Heart left ventricle (tissue), 16 donors: Measurements from ENCODE around the gene MESP2. TPM values are rescaled to one million over a fixed set of nuclear protein-coding genes. Genes with fewer than 3 reads are reported as not detected.

Experiments used
- ATAC-seq, 4 donors: fragments of 200-7000 bp; cut with Tn5 transposase; one replicate each; pipeline ENCODE4 v1.9.1; 2020 to 2022; ENCODE audit warnings: moderate library complexity in 4 of 4, mild to moderate bottlenecking in 3 of 4, moderate number of reproducible peaks in 1 of 4
- DNase-seq, 5 donors: peaks; one replicate each; pipeline ENCODE4 v3.0.0-alpha.2; 2020
- H3K27ac ChIP-seq, 12 donors: fragments of 200-600 bp; sonication (generic) in 4 of 12; one replicate each; pipeline versions ENCODE4 v1.5.0 to v1.8.0; 2016 to 2022; ENCODE audit warnings: mild to moderate bottlenecking in 2 of 12
- H3K27me3 ChIP-seq, 9 donors: fragments of 200-600 bp; sonication (generic) in 2 of 9; one replicate each; pipeline versions ENCODE4 v1.5.1 to v1.8.0; 2016 to 2022; ENCODE audit warnings: mild to moderate bottlenecking in 3 of 9
- H3K36me3 ChIP-seq, 9 donors: fragments of 200-600 bp; sonication (generic) in 2 of 9; one replicate each; pipeline versions ENCODE4 v1.5.0 to v1.8.0; 2018 to 2022; ENCODE audit warnings: mild to moderate bottlenecking in 2 of 9
- H3K4me1 ChIP-seq, 12 donors: fragments of 200-600 bp; sonication (generic) in 4 of 12; one replicate each; pipeline versions ENCODE4 v1.5.0 to v1.8.0; 2016 to 2022; ENCODE audit warnings: mild to moderate bottlenecking in 3 of 12
- H3K4me3 ChIP-seq, 12 donors: fragments of 200-600 bp; sonication (generic) in 4 of 12; one replicate each; pipeline versions ENCODE4 v1.5.0 to v1.8.0; 2017 to 2022; ENCODE audit warnings: mild to moderate bottlenecking in 9 of 12, moderate library complexity in 4 of 12
- H3K9me3 ChIP-seq, 12 donors: fragments of 200-600 bp; sonication (generic) in 4 of 12; one replicate each; pipeline versions ENCODE4 v1.5.0 to v1.8.0; 2016 to 2022; ENCODE audit warnings: mild to moderate bottlenecking in 1 of 12
- POLR2A ChIP-seq, 2 donors: fragments of 450-650 bp; IDR thresholded peaks; one replicate each; pipeline ENCODE4 v1.6.1; 2017; ENCODE audit warnings: antibody characterized with exemption in 2 of 2, mild to moderate bottlenecking in 2 of 2, moderate library complexity in 2 of 2
- WGBS, 4 donors: extraction: QIAGEN DNeasy Blood & Tissue Kit in 2 of 4; methylation state at CpG; one replicate each; pipeline versions ENCODE4 v1.1.5 to v1.1.7; 2013 to 2018; 5-methylcytosine and 5-hydroxymethylcytosine counted together
- intact Hi-C, 10 donors: fragments of 100-400 bp; cut with DNase I; formaldehyde crosslinking; loops; one replicate each; pipeline versions ENCODE4 v1.11.1 to v1.14.2; 2022
- polyA plus RNA-seq, 2 donors: library from polyadenylated mRNA; stranded (reverse); fragments of 200-250 nt; gene quantifications; one replicate each; pipeline ENCODE4 v1.2.3, GENCODE V29; 2013
- total RNA-seq, 9 donors: library from RNA; depleted of rRNA in 2 of 9; stranded (reverse); fragments of >200 nt in 2 of 9; fragmentation: NEBNext Ultra II Directional in 3 of 9; extraction: Animal tissue kit (Norgen Biotek cat#: 25700) in 3 of 9; gene quantifications; one replicate each; pipeline versions ENCODE4 v1.1.0 to v1.2.4, GENCODE V29; 2016 to 2023
- TF ChIP-seq, protein P1 (sequence below), 12 donors: fragments of 200-600 bp; sonication (generic) in 4 of 12; IDR thresholded peaks; one replicate each; pipeline versions ENCODE4 v1.5.0 to v1.8.0; 2018 to 2022; ENCODE audit warnings: antibody characterized with exemption in 12 of 12, mild to moderate bottlenecking in 5 of 12
- donor health status: ischemic (EF 13 %, LVEDD 7.1; RV severe dilation, severe dysfunction).
- donor health status: healthy with polysubstance abuse.
- donor health status: DM: no; HTN: yes; CAD: no.
- donor health status: DM: no; HTN: no; CAD: no.
- donor health status: ischemic (EF 25% LVEDD 6.9; RV normal size, moderate dysfunction).
- donor health status: ischemic (EF 25% LVEDD 5.7; RV mildly dilated, moderate dysfunction).
- donor health status: healthy.
- donor health status: DM: yes; HTN: yes; CAD: no.
- donor health status: ischemic (EF 35%, LVEDD 5.7; RV mildly dilated, moderate dysfunction).
- donor health status: nonischemic (EF 11% LVEDD 7.7; RV severe dilation, severe dysfunction).
- donor health status: DM: yes; HTN: yes; CAD: no.
- donor health status: PGD.
- donor health status: ischemic (EF 29% LVEDD 5.4; RV normal size, mild dysfunction).
- donor health status: nonischemic (EF 23%, LVEDD 6.1; RV moderate dilation, normal function).

The MESP2 gene
- total and polyA plus RNA-seq, 11 donors = 0.16 to 0.65 (median 0.58) TPM; not detected in 7

DNA sequence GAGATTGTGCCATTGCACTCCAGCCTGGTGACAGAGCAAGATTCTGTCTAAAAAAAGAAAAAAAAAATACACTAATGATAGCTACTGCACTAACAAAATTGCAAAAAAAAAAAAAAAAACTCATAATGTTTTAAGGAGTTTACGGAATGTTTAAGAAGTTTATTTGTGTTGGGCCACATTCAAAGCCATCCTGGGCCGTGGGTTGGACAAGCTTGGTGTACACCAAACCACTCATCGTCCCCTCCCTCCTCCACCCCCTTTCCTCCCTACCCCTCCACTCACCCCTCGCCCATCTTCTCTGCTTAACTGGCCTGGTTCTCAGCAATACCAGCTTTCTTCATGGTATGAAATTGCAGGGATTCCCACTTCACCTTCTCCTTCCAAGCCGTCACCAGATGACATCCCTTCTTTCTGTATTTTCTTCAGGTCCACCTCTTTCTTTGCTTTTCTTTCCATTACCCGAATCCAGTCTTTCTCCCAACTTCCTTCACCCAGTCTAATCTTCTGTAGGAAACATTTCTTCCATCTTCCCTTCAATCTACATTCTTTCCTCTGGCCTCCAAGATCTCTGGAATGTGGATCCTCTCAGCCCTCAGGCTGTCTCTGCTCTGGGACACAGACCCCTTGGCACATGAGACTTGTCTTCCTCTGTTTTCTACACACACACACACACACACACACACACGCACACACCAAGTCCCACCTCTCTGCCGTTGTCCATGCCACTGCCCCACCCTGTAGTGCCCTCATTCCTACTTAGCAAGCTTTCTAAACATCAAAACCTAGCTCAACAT is 21.6 kb upstream of the MESP2 start:
- 62 to 78% (median 66%) methylated on average over 8 of the region's 8 CpGs for WGBS, 4 donors
- H3K4me3 ChIP-seq = no peak overlapping the region
- intact Hi-C loops = loop anchor here in 5 of 10 donors (10.0 kb wide), 3 partner anchors 230 to 330 kb away; no protein-coding TSS in a partner anchor
- peaks cover 0 to 18% (median 12%) of the 10 kb centered on the region in 12 donors for H3K4me1 ChIP-seq
- DNase-seq = no peak
- H3K9me3 ChIP-seq = no peaks in the 10 kb centered on the region
- no peaks in the 10 kb centered on the region for H3K36me3 ChIP-seq
- H3K27me3 ChIP-seq = peaks cover 0 to 8% (median 2%) of the 10 kb centered on the region in 9 donors
- no peak for ATAC-seq
- TF ChIP-seq, protein P1, sequence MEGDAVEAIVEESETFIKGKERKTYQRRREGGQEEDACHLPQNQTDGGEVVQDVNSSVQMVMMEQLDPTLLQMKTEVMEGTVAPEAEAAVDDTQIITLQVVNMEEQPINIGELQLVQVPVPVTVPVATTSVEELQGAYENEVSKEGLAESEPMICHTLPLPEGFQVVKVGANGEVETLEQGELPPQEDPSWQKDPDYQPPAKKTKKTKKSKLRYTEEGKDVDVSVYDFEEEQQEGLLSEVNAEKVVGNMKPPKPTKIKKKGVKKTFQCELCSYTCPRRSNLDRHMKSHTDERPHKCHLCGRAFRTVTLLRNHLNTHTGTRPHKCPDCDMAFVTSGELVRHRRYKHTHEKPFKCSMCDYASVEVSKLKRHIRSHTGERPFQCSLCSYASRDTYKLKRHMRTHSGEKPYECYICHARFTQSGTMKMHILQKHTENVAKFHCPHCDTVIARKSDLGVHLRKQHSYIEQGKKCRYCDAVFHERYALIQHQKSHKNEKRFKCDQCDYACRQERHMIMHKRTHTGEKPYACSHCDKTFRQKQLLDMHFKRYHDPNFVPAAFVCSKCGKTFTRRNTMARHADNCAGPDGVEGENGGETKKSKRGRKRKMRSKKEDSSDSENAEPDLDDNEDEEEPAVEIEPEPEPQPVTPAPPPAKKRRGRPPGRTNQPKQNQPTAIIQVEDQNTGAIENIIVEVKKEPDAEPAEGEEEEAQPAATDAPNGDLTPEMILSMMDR (IDR thresholded peaks at IDR 0.05) = no peak
- no peak for TF ChIP-seq POLR2A (IDR thresholded peaks at IDR 0.05)
- H3K27ac ChIP-seq = no peak overlapping the region

DNA sequence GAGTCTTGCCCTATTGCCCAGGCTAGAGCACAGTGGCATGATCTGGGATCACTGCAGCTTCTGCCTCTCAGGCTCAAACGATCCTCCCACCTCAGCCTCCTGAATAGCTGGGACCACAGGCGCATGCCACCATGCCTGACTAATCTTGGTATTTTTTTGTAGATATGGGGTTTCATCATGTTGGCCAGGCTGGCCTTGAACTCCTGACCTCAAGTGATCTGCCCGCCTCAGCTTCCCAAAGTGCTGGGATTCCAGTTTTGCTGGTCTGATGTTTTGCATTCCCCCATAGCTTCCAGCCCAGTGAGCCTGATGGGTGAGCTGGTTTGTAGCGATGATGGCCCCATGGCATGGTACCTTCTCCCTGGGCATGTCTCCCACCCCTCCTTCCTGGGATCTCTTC is 20.4 kb upstream of the MESP2 start:
- intact Hi-C loops = loop anchor here in 5 of 10 donors (10.0 kb wide), 3 partner anchors 229 to 329 kb away; no protein-coding TSS in a partner anchor
- no peak for TF ChIP-seq POLR2A (IDR thresholded peaks at IDR 0.05)
- TF ChIP-seq, protein P1 (IDR thresholded peaks at IDR 0.05) = no peak
- ATAC-seq (no peak), DNase-seq (no peak)
- no peaks in the 10 kb centered on the region for H3K36me3 ChIP-seq
- H3K4me3 ChIP-seq = no peak overlapping the region
- 87 to 91% (median 87%) methylated on average over 4 of the region's 4 CpGs for WGBS, 4 donors
- H3K27me3 ChIP-seq = no peaks in the 10 kb centered on the region
- H3K4me1 ChIP-seq = peaks cover 0 to 13% (median 5%) of the 10 kb centered on the region in 12 donors
- H3K27ac ChIP-seq = no peak overlapping the region
- no peaks in the 10 kb centered on the region for H3K9me3 ChIP-seq

DNA sequence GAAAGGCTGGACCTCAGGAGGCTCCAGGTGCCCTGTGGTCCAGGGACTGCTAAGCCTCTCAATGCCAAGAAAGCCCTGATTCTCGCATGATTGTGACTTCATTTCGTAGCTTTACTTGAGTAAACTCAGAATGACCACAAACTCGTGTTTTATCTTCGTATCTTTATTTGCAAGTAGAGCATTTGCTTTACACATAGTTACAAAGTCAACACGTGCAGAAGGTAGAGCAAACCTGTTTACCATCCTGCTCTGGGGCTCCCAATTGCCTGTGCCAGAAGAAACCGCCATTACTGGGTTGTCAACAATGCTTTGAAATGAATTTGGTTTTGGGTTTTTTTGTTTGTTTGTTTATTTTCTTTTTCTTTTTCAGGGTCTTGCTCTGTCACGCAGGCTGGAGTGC is 19.2 kb upstream of the MESP2 start:
- H3K36me3 ChIP-seq = no peaks in the 10 kb centered on the region
- 75 to 77% (median 76%) methylated on average over 7 of the region's 7 CpGs for WGBS, 4 donors
- TF ChIP-seq POLR2A (IDR thresholded peaks at IDR 0.05) = no peak
- TF ChIP-seq, protein P1 (IDR thresholded peaks at IDR 0.05) = no peak
- peaks cover 0 to 12% (median 0%) of the 10 kb centered on the region in 12 donors for H3K4me1 ChIP-seq
- no peak overlapping the region for H3K4me3 ChIP-seq
- H3K27me3 ChIP-seq = no peaks in the 10 kb centered on the region
- ATAC-seq (no peak), DNase-seq (no peak)
- intact Hi-C loops = loop anchor here in 5 of 10 donors (10.0 kb wide), 3 partner anchors 228 to 328 kb away; no protein-coding TSS in a partner anchor
- no peaks in the 10 kb centered on the region for H3K9me3 ChIP-seq
- H3K27ac ChIP-seq = no peak overlapping the region

DNA sequence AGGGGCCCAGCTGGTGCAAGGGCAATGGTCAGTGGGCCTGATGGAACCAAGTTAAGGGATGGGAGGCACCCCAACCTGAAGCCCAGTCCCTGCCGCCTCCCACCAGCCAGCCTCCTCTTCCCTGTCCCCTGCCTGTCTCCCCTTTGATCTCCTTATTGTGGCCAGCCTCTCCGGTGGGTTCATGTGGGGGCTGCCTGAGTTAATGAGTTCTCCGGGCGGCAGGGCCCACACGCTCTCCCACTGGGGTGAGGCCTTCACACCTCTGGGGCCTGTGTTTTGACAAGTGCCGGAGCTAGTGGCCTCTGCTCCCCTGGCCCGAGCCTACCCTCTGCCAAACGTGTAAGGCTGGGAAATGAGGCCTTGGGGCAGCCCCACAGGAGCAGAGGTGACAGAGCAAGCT is 17.8 kb upstream of the MESP2 start:
- intact Hi-C loops = loop anchor here in 5 of 10 donors (10.0 kb wide), 3 partner anchors 227 to 327 kb away; no protein-coding TSS in a partner anchor
- 84 to 95% (median 90%) methylated on average over 6 to 8 of the region's 8 CpGs for WGBS, 4 donors
- TF ChIP-seq, protein P1 (IDR thresholded peaks at IDR 0.05) = no peak
- TF ChIP-seq POLR2A (IDR thresholded peaks at IDR 0.05) = no peak

More for the DNA sequence above, 17.8 kb upstream of the MESP2 start:
- no peaks in the 10 kb centered on the region for H3K36me3 ChIP-seq
- H3K27me3 ChIP-seq = no peaks in the 10 kb centered on the region
- no peaks in the 10 kb centered on the region for H3K9me3 ChIP-seq
- no peak overlapping the region for H3K27ac ChIP-seq
- ATAC-seq = peak in 1 of 4 donors; percentile 8
- H3K4me3 ChIP-seq = no peak overlapping the region
- DNase-seq = no peak
- peaks cover 0 to 12% (median 0%) of the 10 kb centered on the region in 12 donors for H3K4me1 ChIP-seq
